ENCODE data around the gene PTPRN2.

DNA sequence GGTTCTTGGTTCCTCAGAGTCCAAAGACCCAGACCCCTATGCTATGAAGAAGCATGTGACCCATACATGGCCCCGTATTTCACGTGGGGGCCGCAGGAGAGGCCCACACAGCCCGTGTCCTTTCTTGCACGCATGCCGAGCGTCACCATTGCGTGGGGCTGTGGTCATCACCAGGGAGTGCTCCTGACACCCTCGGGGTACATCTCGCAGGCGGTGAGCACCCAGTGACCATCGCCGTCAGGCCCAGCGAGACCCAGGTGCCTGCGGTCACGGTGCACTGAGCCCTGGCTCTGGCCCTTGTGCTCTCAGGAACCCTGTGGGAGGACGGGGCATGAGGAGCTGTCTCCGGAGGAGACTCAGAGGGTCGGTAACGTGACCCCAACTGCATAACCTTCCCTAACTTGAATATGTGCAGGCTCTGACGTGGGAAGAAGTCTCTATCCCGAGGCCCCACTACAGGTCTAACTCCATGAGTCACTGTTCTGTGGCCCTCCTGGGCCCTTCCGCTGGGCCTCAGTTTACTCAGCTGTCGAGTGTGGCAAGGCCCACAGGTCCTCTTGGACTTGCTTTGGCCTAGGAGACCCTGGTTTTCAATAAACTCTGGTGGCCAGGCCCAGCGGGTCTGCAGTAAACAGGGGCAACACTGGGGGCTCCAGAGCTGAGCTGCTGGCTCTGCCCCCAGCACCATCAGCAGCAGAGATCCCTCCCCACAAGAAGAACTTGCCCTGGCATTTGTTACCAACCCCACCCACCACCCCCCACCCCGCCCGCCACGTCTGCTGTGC, 503.9 kb downstream of the PTPRN2 start:
- TF ChIP-seq SIN3A (IDR thresholded peaks at IDR 0.05; ENCODE audit: borderline replicate concordance, insufficient read depth, low read depth, low read length) (no peak), POLR2AphosphoS5 (IDR thresholded peaks at IDR 0.05; ENCODE audit: low read depth, low read length) (no peak)
- TF ChIP-seq, protein P1, sequence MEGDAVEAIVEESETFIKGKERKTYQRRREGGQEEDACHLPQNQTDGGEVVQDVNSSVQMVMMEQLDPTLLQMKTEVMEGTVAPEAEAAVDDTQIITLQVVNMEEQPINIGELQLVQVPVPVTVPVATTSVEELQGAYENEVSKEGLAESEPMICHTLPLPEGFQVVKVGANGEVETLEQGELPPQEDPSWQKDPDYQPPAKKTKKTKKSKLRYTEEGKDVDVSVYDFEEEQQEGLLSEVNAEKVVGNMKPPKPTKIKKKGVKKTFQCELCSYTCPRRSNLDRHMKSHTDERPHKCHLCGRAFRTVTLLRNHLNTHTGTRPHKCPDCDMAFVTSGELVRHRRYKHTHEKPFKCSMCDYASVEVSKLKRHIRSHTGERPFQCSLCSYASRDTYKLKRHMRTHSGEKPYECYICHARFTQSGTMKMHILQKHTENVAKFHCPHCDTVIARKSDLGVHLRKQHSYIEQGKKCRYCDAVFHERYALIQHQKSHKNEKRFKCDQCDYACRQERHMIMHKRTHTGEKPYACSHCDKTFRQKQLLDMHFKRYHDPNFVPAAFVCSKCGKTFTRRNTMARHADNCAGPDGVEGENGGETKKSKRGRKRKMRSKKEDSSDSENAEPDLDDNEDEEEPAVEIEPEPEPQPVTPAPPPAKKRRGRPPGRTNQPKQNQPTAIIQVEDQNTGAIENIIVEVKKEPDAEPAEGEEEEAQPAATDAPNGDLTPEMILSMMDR (IDR thresholded peaks at IDR 0.05): no peak
- TF ChIP-seq, protein P2, sequence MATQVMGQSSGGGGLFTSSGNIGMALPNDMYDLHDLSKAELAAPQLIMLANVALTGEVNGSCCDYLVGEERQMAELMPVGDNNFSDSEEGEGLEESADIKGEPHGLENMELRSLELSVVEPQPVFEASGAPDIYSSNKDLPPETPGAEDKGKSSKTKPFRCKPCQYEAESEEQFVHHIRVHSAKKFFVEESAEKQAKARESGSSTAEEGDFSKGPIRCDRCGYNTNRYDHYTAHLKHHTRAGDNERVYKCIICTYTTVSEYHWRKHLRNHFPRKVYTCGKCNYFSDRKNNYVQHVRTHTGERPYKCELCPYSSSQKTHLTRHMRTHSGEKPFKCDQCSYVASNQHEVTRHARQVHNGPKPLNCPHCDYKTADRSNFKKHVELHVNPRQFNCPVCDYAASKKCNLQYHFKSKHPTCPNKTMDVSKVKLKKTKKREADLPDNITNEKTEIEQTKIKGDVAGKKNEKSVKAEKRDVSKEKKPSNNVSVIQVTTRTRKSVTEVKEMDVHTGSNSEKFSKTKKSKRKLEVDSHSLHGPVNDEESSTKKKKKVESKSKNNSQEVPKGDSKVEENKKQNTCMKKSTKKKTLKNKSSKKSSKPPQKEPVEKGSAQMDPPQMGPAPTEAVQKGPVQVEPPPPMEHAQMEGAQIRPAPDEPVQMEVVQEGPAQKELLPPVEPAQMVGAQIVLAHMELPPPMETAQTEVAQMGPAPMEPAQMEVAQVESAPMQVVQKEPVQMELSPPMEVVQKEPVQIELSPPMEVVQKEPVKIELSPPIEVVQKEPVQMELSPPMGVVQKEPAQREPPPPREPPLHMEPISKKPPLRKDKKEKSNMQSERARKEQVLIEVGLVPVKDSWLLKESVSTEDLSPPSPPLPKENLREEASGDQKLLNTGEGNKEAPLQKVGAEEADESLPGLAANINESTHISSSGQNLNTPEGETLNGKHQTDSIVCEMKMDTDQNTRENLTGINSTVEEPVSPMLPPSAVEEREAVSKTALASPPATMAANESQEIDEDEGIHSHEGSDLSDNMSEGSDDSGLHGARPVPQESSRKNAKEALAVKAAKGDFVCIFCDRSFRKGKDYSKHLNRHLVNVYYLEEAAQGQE (IDR thresholded peaks at IDR 0.05; ENCODE audit: insufficient read depth in 1 of 2, low read depth in 2 of 2, low read length in 1 of 2): no peak
